ENCODE results near the gene PCSK6. TPM values are rescaled to one million over a fixed set of nuclear protein-coding genes. Genes with fewer than 3 reads are reported as not detected.

Gene PCSK6
- total and polyA plus RNA-seq, 2 of the 8 experiments (the other 6 are each of a cell fraction or from before 2014, with no cell fraction given) = 1.9 to 4.0 TPM

DNA sequence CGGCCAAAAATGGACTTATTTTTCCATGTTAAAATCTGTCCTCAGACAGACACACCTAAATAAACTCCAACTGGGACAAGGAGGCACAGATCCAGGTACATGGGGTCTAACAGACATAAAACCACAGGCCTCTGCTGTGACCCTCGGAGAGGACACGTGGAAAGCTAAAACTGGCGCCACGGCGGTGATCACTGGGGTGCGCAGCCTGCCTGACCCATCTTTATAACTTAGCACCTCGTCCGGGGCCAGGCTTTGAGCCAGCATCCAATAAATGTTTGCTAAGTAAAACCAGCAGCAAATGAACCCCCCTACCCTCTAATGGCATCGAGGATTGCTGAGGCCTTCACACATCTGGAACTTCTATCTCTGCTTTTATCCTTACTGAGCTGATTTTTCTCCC, 15.3 kb downstream of the PCSK6 start:
- Histone ChIP-seq H3K79me2 (ENCODE audit: control insufficient read depth in 1 of 2, insufficient read depth in 2 of 2, low read length in 2 of 2) (no peaks in the 10 kb centered on the region), H4K5ac (ENCODE audit: insufficient read length, low read depth, low read length) (no peak overlapping the region), H2AK5ac (ENCODE audit: low read depth, low read length) (no peak overlapping the region), H3K27me3 (replicated peaks in 1 of 4; ENCODE audit: control insufficient read depth in 3 of 4, extremely low read depth in 1 of 4, insufficient read depth in 3 of 4, low read length in 3 of 4) (no peaks in the 10 kb centered on the region; a peak in 1 of 7 replicates), H4K20me1 (replicated peaks in 1 of 2; ENCODE audit: control insufficient read depth in 1 of 2, insufficient read depth in 2 of 2, low read length in 2 of 2) (no peaks in the 10 kb centered on the region), H3K56ac (replicated peaks; ENCODE audit: insufficient read length, low read depth, low read length) (no peak overlapping the region), H3K79me1 (ENCODE audit: low read depth, low read length) (no peaks in the 10 kb centered on the region; the same call in 1 of the 2 replicates), H2BK20ac (ENCODE audit: low read length) (no peak overlapping the region), H4K91ac (replicated peaks; ENCODE audit: insufficient read length, low read length) (no peak overlapping the region), H2BK120ac (replicated peaks; ENCODE audit: low read depth, low read length) (no peak overlapping the region), H3K4ac (replicated peaks; ENCODE audit: insufficient read length, low read depth, low read length) (no peak overlapping the region), H3K9me3 (ENCODE audit: insufficient read depth in 2 of 2, low read depth in 1 of 2, low read length in 1 of 2) (no peaks in the 10 kb centered on the region), H3K23ac (ENCODE audit: insufficient read length) (no peak overlapping the region), H3K4me1 (replicated peaks in 1 of 4; ENCODE audit: control insufficient read depth in 3 of 4, insufficient read depth in 4 of 4, low read length in 3 of 4) (no peaks in the 10 kb centered on the region), H3K4me3 (ENCODE audit: extremely low read depth in 1 of 4, insufficient read depth in 2 of 4, low read depth in 3 of 4, low read length in 4 of 4) (no peak overlapping the region), H3K9ac (replicated peaks in 1 of 4; ENCODE audit: extremely low read depth in 1 of 4, low read depth in 3 of 4, low read length in 3 of 4) (no peak overlapping the region), H2BK12ac (ENCODE audit: low read depth, low read length) (no peak overlapping the region), H2BK15ac (ENCODE audit: low read length) (no peak overlapping the region), H2AFZ (ENCODE audit: low read length) (no peak overlapping the region), H3K18ac (ENCODE audit: extremely low read depth, low read length) (no peak overlapping the region), H3K14ac (ENCODE audit: insufficient read length) (no peak overlapping the region), H3K36me3 (ENCODE audit: control insufficient read depth in 2 of 4, insufficient read depth in 4 of 4, low read length in 3 of 4) (no peaks in the 10 kb centered on the region), H3K27ac (ENCODE audit: low read depth, low read length) (no peak overlapping the region), H2BK5ac (ENCODE audit: low read depth, low read length) (no peak overlapping the region), H4K8ac (ENCODE audit: extremely low read depth, insufficient read depth, low read length) (no peak overlapping the region), H3K23me2 (ENCODE audit: low read depth, low read length) (no peaks in the 10 kb centered on the region), H3K4me2 (ENCODE audit: insufficient read depth in 1 of 2, low read depth in 2 of 2, low read length in 2 of 2) (no peak overlapping the region)
- TF ChIP-seq HDAC2 (IDR thresholded peaks at IDR 0.05; ENCODE audit: borderline replicate concordance in 1 of 2, low read depth in 2 of 2, low read length in 2 of 2) (no peak), CBX5 (IDR thresholded peaks at IDR 0.05; ENCODE audit: low read depth, low read length) (no peak), CTBP2 (IDR thresholded peaks at IDR 0.05; ENCODE audit: borderline replicate concordance, insufficient read depth, insufficient read length, low read length) (no peak), SUZ12 (IDR thresholded peaks at IDR 0.05; ENCODE audit: low read length) (no peak), CHD2 (IDR thresholded peaks at IDR 0.05; ENCODE audit: low read length) (no peak), SP2 (IDR thresholded peaks at IDR 0.05; ENCODE audit: low read length) (no peak), KDM1A (IDR thresholded peaks at IDR 0.05; ENCODE audit: borderline replicate concordance, low read length) (no peak)
- TF ChIP-seq, protein P1, sequence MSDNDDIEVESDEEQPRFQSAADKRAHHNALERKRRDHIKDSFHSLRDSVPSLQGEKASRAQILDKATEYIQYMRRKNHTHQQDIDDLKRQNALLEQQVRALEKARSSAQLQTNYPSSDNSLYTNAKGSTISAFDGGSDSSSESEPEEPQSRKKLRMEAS (IDR thresholded peaks at IDR 0.05) = no peak
- FAIRE-seq = no peak
- POLR2A ChIA-PET (ENCODE audit: partially characterized antibody) = no interaction called here
- CTCF ChIA-PET (ENCODE audit: partially characterized antibody) = interaction anchor here (0.6 to 0.7 kb wide), 2 partner anchors 166 to 234 kb away, joined by 3 read pairs; no protein-coding TSS in a partner anchor
- WGBS, 2 experiments (ENCODE audit: extremely low coverage in 1 of 2, insufficient coverage in 1 of 2, insufficient read length in 1 of 2, insufficient replicate concordance in 2 of 2, low coverage in 1 of 2, low lambda C conversion rate in 2 of 2, missing lambda C conversion rate in 1 of 2) = 90% methylated on average over 10 of the region's 10 CpGs; no CpG with 5 or more reads in 1 of the 2 experiments
- no peak for DNase-seq (ENCODE audit: low read depth in 1 of 2, low spot score in 2 of 2)

Data from H1 (cell line).